Stimulated activated CD4-positive, alpha-beta T cell treated with anti-CD3 and anti-CD28 coated beads, Interleukin-15, amount 100 ng/mL, for 1 hour (primary cell): ENCODE results near the gene PCDHGA5.
"Not testable (repeated sequence)": the region's sequence is repeated elsewhere in the genome, so short reads cannot be mapped to it uniquely, and the experiment has no call there.

ENCODE experiments used
- DNase-seq, 2 donors: peaks; one replicate each; pipeline ENCODE4 v3.0.0-alpha.2; 2020; ENCODE audit warnings: low read depth in 1 of 2, low spot score in 1 of 2

PCDHGA5 gene

GRCh38 chr5:141412854-141413539 is 49.0 kb downstream of the PCDHGA5 start, which contains the start of gene PCDHGA10:
Gene PCDHGA10, plus strand, starts transcription at chr5:141412987. Its CDS starts 189 bp downstream, at chr5:141413176.
- no peak for DNase-seq

DNA sequence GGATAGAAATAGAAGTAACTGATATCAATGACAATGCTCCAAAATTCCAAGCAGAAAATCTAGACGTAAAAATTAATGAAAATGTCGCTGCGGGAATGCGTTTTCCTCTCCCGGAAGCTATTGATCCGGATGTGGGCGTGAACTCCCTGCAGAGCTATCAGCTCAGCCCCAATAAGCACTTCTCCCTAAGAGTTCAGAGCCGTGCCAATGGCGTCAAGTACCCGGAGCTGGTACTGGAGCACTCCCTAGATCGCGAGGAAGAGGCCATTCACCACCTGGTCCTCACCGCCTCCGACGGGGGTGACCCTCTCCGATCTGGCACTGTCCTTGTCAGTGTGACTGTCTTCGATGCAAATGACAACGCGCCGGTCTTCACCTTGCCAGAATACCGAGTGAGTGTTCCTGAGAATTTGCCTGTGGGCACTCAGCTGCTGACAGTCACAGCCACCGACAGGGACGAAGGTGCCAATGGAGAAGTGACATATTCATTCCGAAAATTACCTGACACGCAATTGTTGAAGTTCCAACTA is 49.6 kb downstream of the PCDHGA5 start:
- DNase-seq: no peak

- DNase-seq: not testable (repeated sequence)
Measured at GRCh38 chr5:141414548-141415274, 50.7 kb downstream of the PCDHGA5 start.

- DNase-seq: not testable (repeated sequence)
Measured at GRCh38 chr5:141415275-141415618, 51.3 kb downstream of the PCDHGA5 start.
